HEK293T (cell line): ENCODE measurements around the gene S100A12.

Experiments used
- BHLHE40 ChIP-seq: fragments of 450-650 bp; IDR thresholded peaks from 2 replicates; pipeline ENCODE4 v1.6.1; 2016; ENCODE audit warnings: mild to moderate bottlenecking, moderate library complexity, borderline replicate concordance
- ELF4 ChIP-seq: fragments of 450-650 bp; IDR thresholded peaks from 2 replicates; pipeline ENCODE4 v1.6.1; 2017; ENCODE audit warnings: antibody characterized with exemption
- FOXA1 ChIP-seq: fragments of 450-650 bp; IDR thresholded peaks from 2 replicates; pipeline ENCODE4 v1.6.1; 2016; ENCODE audit warnings: mild to moderate bottlenecking
- FOXK2 ChIP-seq: fragments of 450-650 bp; IDR thresholded peaks from 2 replicates; pipeline ENCODE4 v1.6.1; 2016; ENCODE audit warnings: mild to moderate bottlenecking
- FOXM1 ChIP-seq: fragments of 450-650 bp; IDR thresholded peaks from 2 replicates; pipeline ENCODE4 v1.6.1; 2017; ENCODE audit warnings: mild to moderate bottlenecking, borderline replicate concordance
- HDGF ChIP-seq: fragments of 450-650 bp; IDR thresholded peaks from 2 replicates; pipeline ENCODE4 v1.6.1; 2017; ENCODE audit warnings: antibody characterized with exemption, borderline replicate concordance
- L3MBTL2 ChIP-seq: fragments of 450-650 bp; conservative IDR thresholded peaks from 2 replicates; pipeline ENCODE4 v1.6.1; 2016; ENCODE audit warnings: mild to moderate bottlenecking
- LEF1 ChIP-seq: fragments of 450-650 bp; IDR thresholded peaks from 2 replicates; pipeline ENCODE4 v1.6.1; 2017; ENCODE audit warnings: mild to moderate bottlenecking, borderline replicate concordance
- NFRKB ChIP-seq: fragments of 450-650 bp; IDR thresholded peaks from 2 replicates; pipeline ENCODE4 v1.6.1; 2016; ENCODE audit warnings: mild to moderate bottlenecking, moderate library complexity
- SP1 ChIP-seq: fragments of 450-650 bp; IDR thresholded peaks from 2 replicates; pipeline ENCODE4 v1.6.1; 2017
- SUZ12 ChIP-seq: fragments of 450-650 bp; IDR thresholded peaks from 2 replicates; pipeline ENCODE4 v1.6.1; 2016; ENCODE audit warnings: mild to moderate bottlenecking
- ZNF384 ChIP-seq: fragments of 450-650 bp; IDR thresholded peaks from 2 replicates; pipeline ENCODE4 v1.6.1; 2016
- TF ChIP-seq, protein P1 (sequence below): fragments of 450-650 bp; IDR thresholded peaks from 2 replicates; pipeline ENCODE4 v1.6.1; 2016

DNA sequence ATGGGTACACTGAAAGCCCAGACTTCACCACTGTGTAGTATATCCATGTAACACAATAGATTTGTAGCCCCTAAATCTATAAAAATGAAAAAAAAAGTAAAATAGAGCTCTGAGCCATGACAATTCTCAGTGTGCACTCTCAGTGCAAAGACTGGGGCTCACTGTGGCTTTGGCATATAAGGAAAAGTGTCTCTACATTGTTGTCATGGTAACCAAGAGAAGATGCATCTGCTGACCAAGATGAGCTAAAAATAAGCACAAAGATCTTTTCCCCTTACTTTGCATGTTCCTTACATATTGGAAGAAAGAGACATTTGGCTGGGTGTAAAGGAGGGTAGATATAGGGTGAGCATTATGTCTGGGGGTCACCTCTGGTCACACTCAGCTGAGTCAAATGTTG lies 38.8 kb downstream of the S100A12 start:
- no peak for TF ChIP-seq NFRKB
- no peak for TF ChIP-seq SP1
- no peak for TF ChIP-seq FOXK2
- TF ChIP-seq, protein P1, sequence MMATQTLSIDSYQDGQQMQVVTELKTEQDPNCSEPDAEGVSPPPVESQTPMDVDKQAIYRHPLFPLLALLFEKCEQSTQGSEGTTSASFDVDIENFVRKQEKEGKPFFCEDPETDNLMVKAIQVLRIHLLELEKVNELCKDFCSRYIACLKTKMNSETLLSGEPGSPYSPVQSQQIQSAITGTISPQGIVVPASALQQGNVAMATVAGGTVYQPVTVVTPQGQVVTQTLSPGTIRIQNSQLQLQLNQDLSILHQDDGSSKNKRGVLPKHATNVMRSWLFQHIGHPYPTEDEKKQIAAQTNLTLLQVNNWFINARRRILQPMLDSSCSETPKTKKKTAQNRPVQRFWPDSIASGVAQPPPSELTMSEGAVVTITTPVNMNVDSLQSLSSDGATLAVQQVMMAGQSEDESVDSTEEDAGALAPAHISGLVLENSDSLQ: no peak
- no peak for TF ChIP-seq ELF4
- no peak for TF ChIP-seq L3MBTL2
- TF ChIP-seq FOXM1: no peak
- no peak for TF ChIP-seq BHLHE40
- no peak for TF ChIP-seq HDGF
- TF ChIP-seq SUZ12: no peak
- no peak for TF ChIP-seq ZNF384
- TF ChIP-seq FOXA1: no peak
- no peak for TF ChIP-seq LEF1
